22Rv1 (cell line): ENCODE measurements around the gene CYSRT1.
A peak's percentile ranks its signal among the peaks of the same experiment; 100 is the strongest.

Experiments
- H3K27ac ChIP-seq: fragments of 450-650 bp; 2 replicates; pipeline ENCODE4 v1.5.1; 2017
- CTCF ChIP-seq: fragments of 450-650 bp; IDR thresholded peaks from 2 replicates; pipeline ENCODE4 v1.5.1; 2017; ENCODE audit warnings: mild to moderate bottlenecking
- ZFX ChIP-seq: fragments of 450-650 bp; IDR thresholded peaks from 2 replicates; pipeline ENCODE4 v1.6.1; 2017; ENCODE audit warnings: antibody characterized with exemption, borderline replicate concordance

Gene CYSRT1

GRCh38 chr9:137187386-137187785 is 37.6 kb upstream of the CYSRT1 start:
- no peak for TF ChIP-seq ZFX
- no peak for TF ChIP-seq CTCF
- H3K27ac ChIP-seq = no peak overlapping the region

- peak overlapping the region; percentile 99 for H3K27ac ChIP-seq
- TF ChIP-seq CTCF = no peak
- TF ChIP-seq ZFX = no peak
Measured at GRCh38 chr9:137188086-137188489, 36.9 kb upstream of the CYSRT1 start.

GRCh38 chr9:137188490-137189296 is 36.3 kb upstream of the CYSRT1 start, which contains the start of the genes ANAPC2 and SSNA1:
ANAPC2 (minus strand) TSS chr9:137188560; CDS start chr9:137188532, 28 bp downstream.
SSNA1 (plus strand) TSS chr9:137188676; CDS start chr9:137188727, 51 bp downstream.
- peak within 1 kb of the TSS; percentile 99 for H3K27ac ChIP-seq
- TF ChIP-seq ZFX (no peak), CTCF (peak; percentile 59)

GRCh38 chr9:137189297-137190295 is 35.4 kb upstream of the CYSRT1 start:
- H3K27ac ChIP-seq = peak overlapping the region; percentile 99
- TF ChIP-seq ZFX (no peak), CTCF (no peak)

GRCh38 chr9:137190315-137190856 is 34.6 kb upstream of the CYSRT1 start:
- H3K27ac ChIP-seq = peak overlapping the region; percentile 99
- no peak for TF ChIP-seq ZFX
- TF ChIP-seq CTCF = peak; percentile 42

- peak overlapping the region; percentile 99 for H3K27ac ChIP-seq
- no peak for TF ChIP-seq CTCF
- no peak for TF ChIP-seq ZFX
Measured at GRCh38 chr9:137191245-137191644, 33.7 kb upstream of the CYSRT1 start.
